Neuronal stem cell (in vitro differentiated cells): ENCODE measurements around the gene RABIF. TPM values are rescaled to one million over a fixed set of nuclear protein-coding genes. Genes with fewer than 3 reads are reported as not detected.
"Not testable (repeated sequence)": the region's sequence is repeated elsewhere in the genome, so short reads cannot be mapped to it uniquely, and the experiment has no call there.

ENCODE experiments used
- DNase-seq: peaks from one replicate; pipeline ENCODE4 v3.0.0-alpha.2; 2013; ENCODE audit warnings: low spot score
- H2AFZ ChIP-seq: one replicate; pipeline ENCODE4 v1.6.1; 2013; ENCODE audit warnings: mild to moderate bottlenecking, low read length, inconsistent platforms
- H2AK5ac ChIP-seq: 2 replicates; pipeline ENCODE4 v1.6.1; 2013; ENCODE audit warnings: low read depth, mild to moderate bottlenecking, inconsistent platforms, low read length, moderate library complexity, mixed read lengths
- H2BK120ac ChIP-seq: 2 replicates; pipeline ENCODE4 v1.6.1; 2013; ENCODE audit warnings: low read depth, mild to moderate bottlenecking, inconsistent platforms, low read length, moderate library complexity, mixed read lengths
- H2BK12ac ChIP-seq: one replicate; pipeline ENCODE4 v1.6.1; 2013; ENCODE audit warnings: low read length, inconsistent platforms
- H2BK15ac ChIP-seq: 2 replicates; pipeline ENCODE4 v1.6.1; 2013; ENCODE audit warnings: mild to moderate bottlenecking, low read length, inconsistent platforms, mixed read lengths
- H2BK5ac ChIP-seq: one replicate; pipeline ENCODE4 v1.6.1; 2013; ENCODE audit warnings: inconsistent platforms, mild to moderate bottlenecking, low read length, moderate library complexity
- H3K14ac ChIP-seq: one replicate; pipeline ENCODE4 v1.6.1; 2013; ENCODE audit warnings: low read length, inconsistent platforms
- H3K18ac ChIP-seq: 2 replicates; pipeline ENCODE4 v1.6.1; 2013; ENCODE audit warnings: low read length, inconsistent platforms
- H3K23ac ChIP-seq: 2 replicates; pipeline ENCODE4 v1.6.1; 2013; ENCODE audit warnings: low read depth, mild to moderate bottlenecking, mixed read lengths, low read length, inconsistent platforms; ENCODE audit not compliant: poor library complexity
- H3K27ac ChIP-seq: replicated peaks from 3 replicates; pipeline ENCODE4 v1.5.1; 2013; ENCODE audit warnings: low read length, inconsistent platforms
- H3K27me3 ChIP-seq, 3 experiments: 2 replicates each; pipeline ENCODE4 v1.6.1; 2013; ENCODE audit warnings: low read length in 3 of 3, mild to moderate bottlenecking in 2 of 3, inconsistent platforms in 1 of 3, low read depth in 1 of 3, mixed read lengths in 1 of 3, moderate library complexity in 1 of 3; ENCODE audit not compliant: control insufficient read depth in 3 of 3, insufficient read depth in 3 of 3
- H3K36me3 ChIP-seq, 2 donors: replicated peaks in 1 of 2; 2 replicates each; pipeline ENCODE4 v1.6.1; 2013; ENCODE audit warnings: low read length in 2 of 2; ENCODE audit not compliant: control insufficient read depth in 2 of 2, insufficient read depth in 2 of 2
- H3K4ac ChIP-seq: 2 replicates; pipeline ENCODE4 v1.6.1; 2013; ENCODE audit warnings: inconsistent platforms, mild to moderate bottlenecking, low read length, moderate library complexity
- H3K4me1 ChIP-seq, 2 donors: 1 replicate in 1 of 2; 2 replicates in 1 of 2; pipeline ENCODE4 v1.6.1; 2013; ENCODE audit warnings: low read length in 2 of 2, low read depth in 1 of 2; ENCODE audit not compliant: control insufficient read depth in 2 of 2, insufficient read depth in 1 of 2
- H3K4me2 ChIP-seq: one replicate; pipeline ENCODE4 v1.6.1; 2013; ENCODE audit warnings: mild to moderate bottlenecking, low read length, inconsistent platforms; ENCODE audit not compliant: insufficient read depth, poor library complexity, severe bottlenecking
- H3K4me3 ChIP-seq, 2 donors: 2 replicates each; pipeline ENCODE4 v1.5.1; 2013; ENCODE audit warnings: low read length in 2 of 2, mild to moderate bottlenecking in 2 of 2, inconsistent platforms in 1 of 2, moderate library complexity in 1 of 2
- H3K79me1 ChIP-seq: one replicate; pipeline ENCODE4 v1.6.1; 2013; ENCODE audit warnings: low read depth, mild to moderate bottlenecking, inconsistent platforms, low read length, moderate library complexity
- H3K9ac ChIP-seq: one replicate; pipeline ENCODE4 v1.6.1; 2013; ENCODE audit warnings: mild to moderate bottlenecking, low read depth, low read length, inconsistent platforms; ENCODE audit not compliant: poor library complexity
- H3K9me3 ChIP-seq, 2 donors: replicated peaks in 1 of 2; 2 replicates each; pipeline versions ENCODE3 to v1.6.1; 2013; ENCODE audit warnings: low read length in 2 of 2, mild to moderate bottlenecking in 2 of 2, inconsistent platforms in 1 of 2, low read depth in 1 of 2, mixed read lengths in 1 of 2, moderate library complexity in 1 of 2; ENCODE audit not compliant: control insufficient read depth in 2 of 2, insufficient read depth in 1 of 2
- H4K8ac ChIP-seq: one replicate; pipeline ENCODE4 v1.6.1; 2013; ENCODE audit warnings: low read depth, mild to moderate bottlenecking, inconsistent platforms, low read length, moderate library complexity
- H4K91ac ChIP-seq: one replicate; pipeline ENCODE4 v1.6.1; 2013; ENCODE audit warnings: low read length, low read depth, mild to moderate bottlenecking, inconsistent platforms; ENCODE audit not compliant: poor library complexity
- WGBS, 2 donors: extraction: QIAGEN DNeasy Blood & Tissue Kit; methylation state at CpG; one replicate each; pipeline ENCODE4 v1.1.7; 2013; ENCODE audit warnings: missing lambda C conversion rate in 2 of 2, mixed read lengths in 1 of 2; ENCODE audit not compliant: insufficient read length in 2 of 2, insufficient replicate concordance in 1 of 2; ENCODE audit errors: extremely low coverage in 2 of 2; 5-methylcytosine and 5-hydroxymethylcytosine counted together
- polyA plus RNA-seq, 2 experiments: library from polyadenylated mRNA; stranded (reverse); fragments of 200-250 nt; gene quantifications; one replicate each; pipeline ENCODE4 v1.2.3, GENCODE V29; 2013

RABIF gene
- polyA plus RNA-seq (2013, experiment 1 of 2), result 7.9 TPM
- polyA plus RNA-seq (2013, experiment 2 of 2), result 7.9 TPM

DNA sequence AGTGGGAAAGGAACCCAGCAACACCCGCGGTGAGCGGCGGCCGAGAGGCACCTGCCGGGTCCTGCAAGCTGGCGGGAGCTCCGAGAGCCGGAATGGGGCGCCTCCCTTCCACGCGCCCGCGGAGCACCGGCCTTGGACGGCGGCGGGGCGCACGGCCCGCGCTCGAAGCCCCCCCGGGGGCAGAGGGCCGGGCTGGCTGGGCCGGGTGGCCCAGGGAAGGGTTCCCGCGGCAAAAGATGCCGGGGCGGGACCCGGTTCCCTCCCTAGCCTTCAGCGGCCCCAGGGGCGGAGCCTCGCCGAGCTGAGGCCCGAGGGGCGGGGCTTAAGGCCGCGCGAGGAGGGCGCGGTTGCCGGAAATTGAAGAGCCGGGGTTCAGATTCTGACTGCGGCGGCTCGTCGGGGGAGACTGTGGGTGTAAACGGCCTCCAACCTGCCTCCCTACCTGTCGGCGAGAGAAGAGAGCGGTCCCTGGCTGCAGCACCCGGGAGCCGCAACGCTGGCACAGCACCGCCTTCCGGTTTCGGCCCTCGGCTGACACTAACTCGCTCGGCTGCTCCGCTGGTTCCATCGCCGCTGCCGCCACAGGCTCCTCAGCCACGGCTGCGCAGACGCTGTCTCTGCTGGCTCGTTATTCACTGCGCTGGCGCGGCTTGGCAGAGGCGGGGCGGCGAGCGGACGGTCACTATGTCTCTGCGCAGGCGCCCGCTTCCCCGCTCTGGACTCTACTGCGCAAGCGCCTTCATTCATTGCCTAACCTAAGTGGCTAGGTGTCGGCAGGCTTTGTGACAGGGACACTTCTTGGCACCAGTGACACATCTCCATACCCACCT lies at the start of gene RABIF:
Gene RABIF (minus strand): TSS at position 619 of the 830 bp plus-strand sequence. CDS start 51 bp downstream, at position 568.
- peak within 1 kb of the TSS; percentile 99 for H3K27ac ChIP-seq
- no peak within 1 kb of the TSS for H3K4ac ChIP-seq
- H2BK15ac ChIP-seq, result peak within 1 kb of the TSS; percentile 94
- no peaks in the 10 kb centered on the region for H3K9me3 ChIP-seq
- peak within 1 kb of the TSS; percentile 98 for H3K23ac ChIP-seq
- H3K4me3 ChIP-seq, result peak within 1 kb of the TSS; percentile 64 to 96
- peak within 1 kb of the TSS; percentile 86 for H2BK12ac ChIP-seq
- DNase-seq, result peak; percentile 91
- H3K79me1 ChIP-seq, result peaks cover 2% of the 10 kb centered on the region
- H3K9ac ChIP-seq, result peak within 1 kb of the TSS; percentile 88
- no peak within 1 kb of the TSS for H2BK120ac ChIP-seq
- H3K4me1 ChIP-seq, result peaks cover 1 to 3% of the 10 kb centered on the region in 2 donors
- peak within 1 kb of the TSS; percentile 76 for H3K14ac ChIP-seq
- peak within 1 kb of the TSS; percentile 85 for H3K4me2 ChIP-seq
- H4K91ac ChIP-seq, result no peak within 1 kb of the TSS
- peak within 1 kb of the TSS; percentile 63 for H2BK5ac ChIP-seq
- H4K8ac ChIP-seq, result no peak within 1 kb of the TSS
- no peak within 1 kb of the TSS for H2AK5ac ChIP-seq
- peak within 1 kb of the TSS; percentile 92 for H2AFZ ChIP-seq
- H3K27me3 ChIP-seq, result no peaks in the 10 kb centered on the region
- H3K18ac ChIP-seq, result peak within 1 kb of the TSS; percentile 97
- peaks cover 7 to 40% of the 10 kb centered on the region in 2 donors for H3K36me3 ChIP-seq
- WGBS, 2 donors, result no CpG with 5 or more reads among the region's 84 CpGs

GRCh38 chr1:202938287-202938925 lies 49.5 kb upstream of the RABIF start:
- H2BK12ac ChIP-seq, result no peak overlapping the region
- H2BK120ac ChIP-seq, result no peak overlapping the region
- H3K9ac ChIP-seq, result no peak overlapping the region
- H2AK5ac ChIP-seq, result no peak overlapping the region
- no peak overlapping the region for H3K14ac ChIP-seq
- no peak overlapping the region for H3K4ac ChIP-seq
- DNase-seq, result no peak
- no peak overlapping the region for H3K18ac ChIP-seq
- no peak overlapping the region for H3K4me2 ChIP-seq
- H3K79me1 ChIP-seq, result no peaks in the 10 kb centered on the region
- H3K23ac ChIP-seq, result no peak overlapping the region
- no peaks in the 10 kb centered on the region for H3K27me3 ChIP-seq
- H2AFZ ChIP-seq, result no peak overlapping the region
- H2BK5ac ChIP-seq, result no peak overlapping the region
- H3K9me3 ChIP-seq, result no peaks in the 10 kb centered on the region
- no peak overlapping the region for H4K91ac ChIP-seq
- H3K4me3 ChIP-seq, result no peak overlapping the region
- no peaks in the 10 kb centered on the region for H3K4me1 ChIP-seq
- no CpG with 5 or more reads among the region's 5 CpGs for WGBS, 2 donors
- H3K27ac ChIP-seq, result no peak overlapping the region
- H4K8ac ChIP-seq, result no peak overlapping the region
- H2BK15ac ChIP-seq, result no peak overlapping the region
- peaks cover 15 to 41% of the 10 kb centered on the region in 2 donors for H3K36me3 ChIP-seq

GRCh38 chr1:202936409-202936808 lies 47.5 kb upstream of the RABIF start:
- not testable (repeated sequence) for DNase-seq, H3K79me1 ChIP-seq, H3K4me1 ChIP-seq, H3K9me3 ChIP-seq, H3K18ac ChIP-seq, H3K9ac ChIP-seq, H3K27me3 ChIP-seq, H2AK5ac ChIP-seq, H2BK120ac ChIP-seq, H2BK5ac ChIP-seq, H3K4ac ChIP-seq, H3K4me3 ChIP-seq, H3K27ac ChIP-seq, H3K4me2 ChIP-seq, H3K23ac ChIP-seq, H2BK12ac ChIP-seq, H2AFZ ChIP-seq, H3K14ac ChIP-seq, H4K91ac ChIP-seq, H2BK15ac ChIP-seq, H4K8ac ChIP-seq
- peaks cover 6 to 22% of the 10 kb centered on the region in 2 donors for H3K36me3 ChIP-seq
- WGBS, 2 donors, result no CpG with 5 or more reads among the region's 6 CpGs

- no peak for DNase-seq
- no peak overlapping the region for H3K14ac ChIP-seq
These were observed 46.9 kb upstream of the RABIF start for GRCh38 chr1:202935844-202936243.

More at GRCh38 chr1:202935844-202936243, 46.9 kb upstream of the RABIF start:
- Histone ChIP-seq H3K4me3 (no peak overlapping the region), H3K27ac (no peak overlapping the region), H2AFZ (no peak overlapping the region), H2AK5ac (no peak overlapping the region), H4K8ac (no peak overlapping the region), H3K23ac (no peak overlapping the region), H3K36me3 (peaks cover 1 to 16% of the 10 kb centered on the region in 2 donors), H3K4me2 (no peak overlapping the region), H3K4me1 (no peaks in the 10 kb centered on the region), H3K9ac (no peak overlapping the region), H2BK5ac (no peak overlapping the region), H3K4ac (no peak overlapping the region), H2BK15ac (no peak overlapping the region), H4K91ac (no peak overlapping the region), H3K27me3 (no peaks in the 10 kb centered on the region), H3K79me1 (no peaks in the 10 kb centered on the region), H2BK120ac (no peak overlapping the region), H3K18ac (no peak overlapping the region), H3K9me3 (peaks cover 0 to 3% of the 10 kb centered on the region in 2 donors), H2BK12ac (no peak overlapping the region)
- WGBS, 2 donors, result no CpG with 5 or more reads among the region's 3 CpGs
